Ovary (tissue), 3 donors: Measurements from ENCODE around the gene TGM2.

Source experiments
- POLR2A ChIP-seq: fragments of 450-650 bp; IDR thresholded peaks from one replicate; pipeline ENCODE4 v1.6.1; 2017; ENCODE audit warnings: antibody characterized with exemption, mild to moderate bottlenecking, moderate library complexity
- TF ChIP-seq, protein P1 (sequence below), 3 donors: fragments of 450-650 bp in 2 of 3; fragments of 200-600 bp in 1 of 3; IDR thresholded peaks; one replicate each; pipeline versions ENCODE4 v1.5.1 to v1.8.0; 2016 to 2022; ENCODE audit warnings: antibody characterized with exemption in 3 of 3, mild to moderate bottlenecking in 1 of 3
- donor health status: DM: no; HTN: no; CAD: no.

DNA sequence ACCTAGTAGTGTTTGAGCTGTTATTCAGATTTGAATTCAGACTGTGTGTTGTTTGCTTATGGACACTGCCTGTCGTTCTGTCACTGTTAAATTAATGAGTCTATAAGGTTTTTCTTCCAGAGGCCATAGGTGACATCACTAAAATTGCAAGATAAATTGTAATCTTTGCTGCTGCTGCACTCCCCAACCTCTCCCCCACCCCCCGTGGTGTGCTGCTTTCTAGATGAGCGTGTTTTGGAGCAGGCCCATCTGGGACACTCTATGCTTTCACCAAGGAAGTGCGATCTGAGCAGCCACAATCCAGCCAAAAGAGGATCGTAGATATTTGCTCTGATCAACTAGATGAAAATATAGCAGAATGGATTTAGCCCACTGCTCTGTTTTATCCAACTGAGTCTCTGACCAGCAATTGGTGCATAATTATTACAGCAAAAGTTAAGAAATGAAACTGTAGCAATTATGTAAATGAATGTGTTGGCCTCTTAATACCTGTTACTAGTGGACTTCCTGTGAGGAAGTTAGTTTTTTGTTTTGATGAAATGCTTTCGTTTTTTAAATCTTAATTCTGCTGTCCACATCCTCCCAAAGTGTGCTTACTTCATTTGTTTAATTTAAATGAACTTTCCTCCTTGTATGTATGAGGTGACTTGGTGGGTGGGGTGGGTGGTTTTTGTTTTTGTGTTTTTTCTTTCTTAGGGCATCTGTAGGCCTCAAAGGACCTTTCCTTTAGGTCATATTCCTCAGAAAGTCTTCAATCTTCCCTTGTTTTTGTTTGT, 73.4 kb downstream of the TGM2 start:
- TF ChIP-seq, protein P1, sequence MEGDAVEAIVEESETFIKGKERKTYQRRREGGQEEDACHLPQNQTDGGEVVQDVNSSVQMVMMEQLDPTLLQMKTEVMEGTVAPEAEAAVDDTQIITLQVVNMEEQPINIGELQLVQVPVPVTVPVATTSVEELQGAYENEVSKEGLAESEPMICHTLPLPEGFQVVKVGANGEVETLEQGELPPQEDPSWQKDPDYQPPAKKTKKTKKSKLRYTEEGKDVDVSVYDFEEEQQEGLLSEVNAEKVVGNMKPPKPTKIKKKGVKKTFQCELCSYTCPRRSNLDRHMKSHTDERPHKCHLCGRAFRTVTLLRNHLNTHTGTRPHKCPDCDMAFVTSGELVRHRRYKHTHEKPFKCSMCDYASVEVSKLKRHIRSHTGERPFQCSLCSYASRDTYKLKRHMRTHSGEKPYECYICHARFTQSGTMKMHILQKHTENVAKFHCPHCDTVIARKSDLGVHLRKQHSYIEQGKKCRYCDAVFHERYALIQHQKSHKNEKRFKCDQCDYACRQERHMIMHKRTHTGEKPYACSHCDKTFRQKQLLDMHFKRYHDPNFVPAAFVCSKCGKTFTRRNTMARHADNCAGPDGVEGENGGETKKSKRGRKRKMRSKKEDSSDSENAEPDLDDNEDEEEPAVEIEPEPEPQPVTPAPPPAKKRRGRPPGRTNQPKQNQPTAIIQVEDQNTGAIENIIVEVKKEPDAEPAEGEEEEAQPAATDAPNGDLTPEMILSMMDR (IDR thresholded peaks at IDR 0.05): no peak
- no peak for TF ChIP-seq POLR2A
